ENCODE results near the gene GJA3. TPM values are rescaled to one million over a fixed set of nuclear protein-coding genes. Genes with fewer than 3 reads are reported as not detected.

Gene GJA3
- total RNA-seq, 1 experiment from 2014 or later: 0.43 TPM

DNA sequence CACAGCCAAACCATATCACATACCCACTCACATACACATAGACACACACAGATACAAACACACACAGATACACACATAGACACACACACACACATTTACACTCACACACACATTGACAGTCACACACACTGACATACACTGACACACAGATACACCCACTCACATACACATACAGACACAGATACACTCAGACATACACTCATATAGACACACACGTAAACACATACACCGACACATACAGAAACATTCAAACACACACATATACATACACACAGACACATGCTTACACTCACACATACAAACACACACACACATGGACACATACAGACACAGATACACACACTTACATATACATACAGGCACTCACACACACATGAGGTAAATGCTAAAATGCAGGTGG is 30.2 kb downstream of the GJA3 start:
- CTCF ChIA-PET: no interaction called here

DNA sequence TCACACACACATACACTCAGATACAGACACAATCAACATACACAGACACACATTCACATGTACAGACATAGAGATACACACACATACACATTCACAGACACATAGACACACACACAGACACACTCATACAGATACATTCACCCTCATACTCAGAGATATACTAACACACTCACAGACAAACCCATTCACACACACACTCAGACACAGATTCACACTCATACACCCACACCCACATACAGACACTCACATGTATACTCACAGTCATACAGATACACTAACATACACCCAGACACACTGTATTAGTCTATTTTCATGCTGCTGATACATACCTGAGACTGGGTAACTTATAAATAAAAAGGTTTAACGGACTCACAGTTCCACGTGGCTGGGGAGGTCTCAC is 30.8 kb downstream of the GJA3 start:
- no peak for DNase-seq (ENCODE audit: low spot score)
- no peaks in the 10 kb centered on the region for H3K36me3 ChIP-seq (ENCODE audit: insufficient read depth, low read length, poor library complexity, severe bottlenecking)
- peaks cover 9% of the 10 kb centered on the region for H3K27me3 ChIP-seq (replicated peaks; ENCODE audit: insufficient read depth, low read depth, low read length, poor library complexity)
- no peak for TF ChIP-seq EZH2 (IDR thresholded peaks at IDR 0.05; ENCODE audit: borderline replicate concordance, low read depth, low read length, poor library complexity, severe bottlenecking)
- TF ChIP-seq, protein P1, sequence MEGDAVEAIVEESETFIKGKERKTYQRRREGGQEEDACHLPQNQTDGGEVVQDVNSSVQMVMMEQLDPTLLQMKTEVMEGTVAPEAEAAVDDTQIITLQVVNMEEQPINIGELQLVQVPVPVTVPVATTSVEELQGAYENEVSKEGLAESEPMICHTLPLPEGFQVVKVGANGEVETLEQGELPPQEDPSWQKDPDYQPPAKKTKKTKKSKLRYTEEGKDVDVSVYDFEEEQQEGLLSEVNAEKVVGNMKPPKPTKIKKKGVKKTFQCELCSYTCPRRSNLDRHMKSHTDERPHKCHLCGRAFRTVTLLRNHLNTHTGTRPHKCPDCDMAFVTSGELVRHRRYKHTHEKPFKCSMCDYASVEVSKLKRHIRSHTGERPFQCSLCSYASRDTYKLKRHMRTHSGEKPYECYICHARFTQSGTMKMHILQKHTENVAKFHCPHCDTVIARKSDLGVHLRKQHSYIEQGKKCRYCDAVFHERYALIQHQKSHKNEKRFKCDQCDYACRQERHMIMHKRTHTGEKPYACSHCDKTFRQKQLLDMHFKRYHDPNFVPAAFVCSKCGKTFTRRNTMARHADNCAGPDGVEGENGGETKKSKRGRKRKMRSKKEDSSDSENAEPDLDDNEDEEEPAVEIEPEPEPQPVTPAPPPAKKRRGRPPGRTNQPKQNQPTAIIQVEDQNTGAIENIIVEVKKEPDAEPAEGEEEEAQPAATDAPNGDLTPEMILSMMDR (conservative IDR thresholded peaks at IDR 0.05; ENCODE audit: low read depth, low read length): no peak
- H3K27ac ChIP-seq (ENCODE audit: low read depth, low read length, poor library complexity, severe bottlenecking): no peak overlapping the region
- no TSS peak for BruUV-seq (replicated peaks)
- ChIA-PET POLR2A (ENCODE audit: low non-redundant PET) (no interaction called here), CTCF (no interaction called here)
- no peak overlapping the region for H3K4me3 ChIP-seq (ENCODE audit: low read depth, low read length, poor library complexity, severe bottlenecking)
- H3K4me1 ChIP-seq (ENCODE audit: insufficient read depth, low read length, poor library complexity, severe bottlenecking): peaks cover 7% of the 10 kb centered on the region
- intact Hi-C loops (cut with micrococcal nuclease; ENCODE audit: unreplicated experiment): no loop called here
- H3K9me3 ChIP-seq (ENCODE audit: low read depth, low read length, poor library complexity, severe bottlenecking): no peaks in the 10 kb centered on the region

More for the DNA sequence above, 30.2 kb downstream of the GJA3 start:
- intact Hi-C loops (cut with micrococcal nuclease; ENCODE audit: unreplicated experiment): no loop called here
- Histone ChIP-seq H3K27me3 (replicated peaks; ENCODE audit: insufficient read depth, low read depth, low read length, poor library complexity) (peaks cover 9% of the 10 kb centered on the region), H3K27ac (ENCODE audit: low read depth, low read length, poor library complexity, severe bottlenecking) (no peak overlapping the region), H3K4me3 (ENCODE audit: low read depth, low read length, poor library complexity, severe bottlenecking) (no peak overlapping the region), H3K36me3 (ENCODE audit: insufficient read depth, low read length, poor library complexity, severe bottlenecking) (no peaks in the 10 kb centered on the region), H3K4me1 (ENCODE audit: insufficient read depth, low read length, poor library complexity, severe bottlenecking) (peaks cover 7% of the 10 kb centered on the region), H3K9me3 (ENCODE audit: low read depth, low read length, poor library complexity, severe bottlenecking) (no peaks in the 10 kb centered on the region)
- BruUV-seq (replicated peaks): no TSS peak
- no peak for DNase-seq (ENCODE audit: low spot score)
- TF ChIP-seq, protein P1 (conservative IDR thresholded peaks at IDR 0.05; ENCODE audit: low read depth, low read length): no peak
- no peak for TF ChIP-seq EZH2 (IDR thresholded peaks at IDR 0.05; ENCODE audit: borderline replicate concordance, low read depth, low read length, poor library complexity, severe bottlenecking)
- POLR2A ChIA-PET (ENCODE audit: low non-redundant PET): no interaction called here

- Histone ChIP-seq H3K4me3 (ENCODE audit: low read depth, low read length, poor library complexity, severe bottlenecking) (peak overlapping the region; percentile 63), H3K9me3 (ENCODE audit: low read depth, low read length, poor library complexity, severe bottlenecking) (no peaks in the 10 kb centered on the region), H3K27me3 (replicated peaks; ENCODE audit: insufficient read depth, low read depth, low read length, poor library complexity) (peaks cover 9% of the 10 kb centered on the region), H3K27ac (ENCODE audit: low read depth, low read length, poor library complexity, severe bottlenecking) (no peak overlapping the region), H3K36me3 (ENCODE audit: insufficient read depth, low read length, poor library complexity, severe bottlenecking) (no peaks in the 10 kb centered on the region), H3K4me1 (ENCODE audit: insufficient read depth, low read length, poor library complexity, severe bottlenecking) (peaks cover 7% of the 10 kb centered on the region)
- no peak for DNase-seq (ENCODE audit: low spot score)
- intact Hi-C loops (cut with micrococcal nuclease; ENCODE audit: unreplicated experiment): loop anchor here (5.0 kb wide), 1 partner anchor 33 kb away; the partner anchor contains the start of gene GJA3
- no peak for TF ChIP-seq EZH2 (IDR thresholded peaks at IDR 0.05; ENCODE audit: borderline replicate concordance, low read depth, low read length, poor library complexity, severe bottlenecking)
- TF ChIP-seq, protein P1 (conservative IDR thresholded peaks at IDR 0.05; ENCODE audit: low read depth, low read length): no peak
- CTCF ChIA-PET: no interaction called here
- POLR2A ChIA-PET (ENCODE audit: low non-redundant PET): no interaction called here
- BruUV-seq (replicated peaks): no TSS peak
These were observed 31.8 kb downstream of the GJA3 start for GRCh38 chr13:20129076-20129475.

Data from A673 (cell line).